ENCODE measurements around the gene PIGV. TPM values are rescaled to one million over a fixed set of nuclear protein-coding genes. Genes with fewer than 3 reads are reported as not detected.

PIGV gene
- total and polyA plus RNA-seq, 2 of the 4 experiments (the other 2 are of a cell fraction), result 7.2 to 10.6 TPM

DNA sequence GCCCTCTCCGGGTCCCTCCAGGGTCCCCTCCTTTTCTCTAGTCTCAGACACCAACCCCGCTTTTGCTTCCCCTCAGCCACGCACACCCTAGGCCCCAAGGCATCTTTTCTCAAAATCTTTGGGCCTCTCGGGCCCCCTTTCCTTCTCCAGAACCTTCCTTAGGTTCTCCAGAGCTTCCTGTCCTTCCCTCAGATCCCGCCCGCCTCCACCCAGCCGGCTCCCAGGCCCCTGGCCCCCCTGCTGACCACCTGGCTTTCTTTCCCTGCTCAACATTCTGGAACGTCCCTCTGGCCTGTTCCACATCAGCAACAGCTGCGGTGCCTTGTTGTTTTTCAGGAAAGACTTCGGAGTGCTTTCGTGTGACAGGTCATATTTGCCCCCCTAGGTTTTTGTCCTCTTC is 39.9 kb downstream of the PIGV start:
- in situ Hi-C loops (cut with MboI; ENCODE audit: low sequenced_read_pairs), result no loop called here
- no TSS peak for BruUV-seq (replicated peaks)

More for the DNA sequence above, 39.9 kb downstream of the PIGV start:
- Histone ChIP-seq H4K5ac (ENCODE audit: low read depth, low read length) (no peak overlapping the region), H2AK5ac (ENCODE audit: low read depth, low read length) (peak overlapping the region; percentile 72; the same call in 1 of the 2 replicates), H3K79me1 (ENCODE audit: low read depth in 1 of 2, low read length in 2 of 2) (peaks cover 35 to 55% of the 10 kb centered on the region in 2 experiments), H3K23ac (ENCODE audit: low read depth, low read length) (peak overlapping the region; percentile 54), H3K4me2 (ENCODE audit: low read depth, low read length) (peak overlapping the region; percentile 99), H3K4ac (ENCODE audit: low read depth, low read length) (peak overlapping the region; percentile 17; the same call in 1 of the 2 replicates), H3K4me1 (ENCODE audit: control insufficient read depth, insufficient read depth, low read length) (peaks cover 25% of the 10 kb centered on the region), H3K9ac (ENCODE audit: low read depth, low read length) (peak overlapping the region; percentile 68), H3K4me3 (ENCODE audit: insufficient read depth, low read depth, low read length) (peak overlapping the region; percentile 50), H4K20me1 (ENCODE audit: insufficient read depth, low read length) (peaks cover 41% of the 10 kb centered on the region), H2BK15ac (ENCODE audit: low read depth, low read length) (no peak overlapping the region), H2BK120ac (ENCODE audit: low read depth, low read length) (no peak overlapping the region), H4K8ac (ENCODE audit: low read depth in 2 of 2, low read length in 2 of 2) (peak overlapping the region in 1 of 2 experiments; percentile 53; a peak in 1 of 4 replicates), H3K56ac (ENCODE audit: extremely low read depth, insufficient read depth, low read length) (no peak overlapping the region), H3K36me3 (ENCODE audit: control insufficient read depth, insufficient read depth, low read length) (peaks cover 14% of the 10 kb centered on the region; the same call in 1 of the 2 replicates), H3K27me3 (ENCODE audit: control insufficient read depth, insufficient read depth, low read length) (no peaks in the 10 kb centered on the region), H3K18ac (ENCODE audit: low read depth, low read length) (no peak overlapping the region), H3K27ac (ENCODE audit: insufficient read depth, low read length) (no peak overlapping the region; the same call in 1 of the 2 replicates), H2AFZ (replicated peaks; ENCODE audit: low read length, poor library complexity) (no peak overlapping the region), H3K9me1 (ENCODE audit: insufficient read depth, low read length) (peaks cover 13% of the 10 kb centered on the region), H2AK9ac (replicated peaks; ENCODE audit: low read depth, low read length, poor library complexity) (peak overlapping the region; percentile 77), H2BK5ac (ENCODE audit: low read depth, low read length, poor library complexity, severe bottlenecking) (no peak overlapping the region), H2BK20ac (ENCODE audit: low read depth, low read length) (no peak overlapping the region), H3K9me3 (ENCODE audit: control insufficient read depth, insufficient read depth, low read length) (no peaks in the 10 kb centered on the region), H3K14ac (replicated peaks; ENCODE audit: low read depth, low read length) (peak overlapping the region; percentile 25; the same call in 1 of the 2 replicates), H4K91ac (ENCODE audit: insufficient read depth, low read depth, low read length) (no peak overlapping the region)
- dilution Hi-C loops (cut with HindIII; ENCODE audit: low sequenced_read_pairs, unreplicated experiment), result no loop called here
- ChIA-PET CTCF (no interaction called here), POLR2A (ENCODE audit: unreplicated experiment) (no interaction called here)
- no peak for TF ChIP-seq SMC3 (IDR thresholded peaks at IDR 0.05; ENCODE audit: low read depth, low read length)
- no peak for TF ChIP-seq POLR2A (IDR thresholded peaks at IDR 0.05; ENCODE audit: low read depth, low read length)
- TF ChIP-seq, protein P1, sequence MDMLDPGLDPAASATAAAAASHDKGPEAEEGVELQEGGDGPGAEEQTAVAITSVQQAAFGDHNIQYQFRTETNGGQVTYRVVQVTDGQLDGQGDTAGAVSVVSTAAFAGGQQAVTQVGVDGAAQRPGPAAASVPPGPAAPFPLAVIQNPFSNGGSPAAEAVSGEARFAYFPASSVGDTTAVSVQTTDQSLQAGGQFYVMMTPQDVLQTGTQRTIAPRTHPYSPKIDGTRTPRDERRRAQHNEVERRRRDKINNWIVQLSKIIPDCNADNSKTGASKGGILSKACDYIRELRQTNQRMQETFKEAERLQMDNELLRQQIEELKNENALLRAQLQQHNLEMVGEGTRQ (IDR thresholded peaks at IDR 0.05; ENCODE audit: low read depth, low read length), result no peak
- TF ChIP-seq MXI1 (IDR thresholded peaks at IDR 0.05; ENCODE audit: borderline replicate concordance, low read depth, low read length), result no peak
- TF ChIP-seq RAD21 (IDR thresholded peaks at IDR 0.05; ENCODE audit: low read length), result no peak
- TF ChIP-seq NFE2L2 (IDR thresholded peaks at IDR 0.05; ENCODE audit: low read depth, low read length), result no peak
- TF ChIP-seq, protein P2, sequence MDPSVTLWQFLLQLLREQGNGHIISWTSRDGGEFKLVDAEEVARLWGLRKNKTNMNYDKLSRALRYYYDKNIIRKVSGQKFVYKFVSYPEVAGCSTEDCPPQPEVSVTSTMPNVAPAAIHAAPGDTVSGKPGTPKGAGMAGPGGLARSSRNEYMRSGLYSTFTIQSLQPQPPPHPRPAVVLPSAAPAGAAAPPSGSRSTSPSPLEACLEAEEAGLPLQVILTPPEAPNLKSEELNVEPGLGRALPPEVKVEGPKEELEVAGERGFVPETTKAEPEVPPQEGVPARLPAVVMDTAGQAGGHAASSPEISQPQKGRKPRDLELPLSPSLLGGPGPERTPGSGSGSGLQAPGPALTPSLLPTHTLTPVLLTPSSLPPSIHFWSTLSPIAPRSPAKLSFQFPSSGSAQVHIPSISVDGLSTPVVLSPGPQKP (IDR thresholded peaks at IDR 0.05; ENCODE audit: borderline replicate concordance, low read depth, low read length), result no peak
- TF ChIP-seq, protein P3, sequence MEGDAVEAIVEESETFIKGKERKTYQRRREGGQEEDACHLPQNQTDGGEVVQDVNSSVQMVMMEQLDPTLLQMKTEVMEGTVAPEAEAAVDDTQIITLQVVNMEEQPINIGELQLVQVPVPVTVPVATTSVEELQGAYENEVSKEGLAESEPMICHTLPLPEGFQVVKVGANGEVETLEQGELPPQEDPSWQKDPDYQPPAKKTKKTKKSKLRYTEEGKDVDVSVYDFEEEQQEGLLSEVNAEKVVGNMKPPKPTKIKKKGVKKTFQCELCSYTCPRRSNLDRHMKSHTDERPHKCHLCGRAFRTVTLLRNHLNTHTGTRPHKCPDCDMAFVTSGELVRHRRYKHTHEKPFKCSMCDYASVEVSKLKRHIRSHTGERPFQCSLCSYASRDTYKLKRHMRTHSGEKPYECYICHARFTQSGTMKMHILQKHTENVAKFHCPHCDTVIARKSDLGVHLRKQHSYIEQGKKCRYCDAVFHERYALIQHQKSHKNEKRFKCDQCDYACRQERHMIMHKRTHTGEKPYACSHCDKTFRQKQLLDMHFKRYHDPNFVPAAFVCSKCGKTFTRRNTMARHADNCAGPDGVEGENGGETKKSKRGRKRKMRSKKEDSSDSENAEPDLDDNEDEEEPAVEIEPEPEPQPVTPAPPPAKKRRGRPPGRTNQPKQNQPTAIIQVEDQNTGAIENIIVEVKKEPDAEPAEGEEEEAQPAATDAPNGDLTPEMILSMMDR (conservative IDR thresholded peaks at IDR 0.05; ENCODE audit: low read depth, low read length), result no peak
- no peak for DNase-seq
- WGBS, 2 experiments (ENCODE audit: extremely low coverage in 2 of 2, insufficient read length in 1 of 2), result 26% methylated on average over 4 of the region's 11 CpGs; no CpG with 5 or more reads in 1 of the 2 experiments
- ATAC-seq (ENCODE audit: low read depth), result no peak
- intact Hi-C loops (cut with micrococcal nuclease), result no loop called here
